NCI-H774 (cell line): ENCODE measurements around the gene SLCO1A2.
"Not testable (repeated sequence)": the region's sequence is repeated elsewhere in the genome, so short reads cannot be mapped to it uniquely, and the experiment has no call there.

Experiments used
- DNase-seq: peaks from one replicate; lab custom pipeline; 2025; lab: John Stamatoyannopoulos, UW

The SLCO1A2 gene

DNA sequence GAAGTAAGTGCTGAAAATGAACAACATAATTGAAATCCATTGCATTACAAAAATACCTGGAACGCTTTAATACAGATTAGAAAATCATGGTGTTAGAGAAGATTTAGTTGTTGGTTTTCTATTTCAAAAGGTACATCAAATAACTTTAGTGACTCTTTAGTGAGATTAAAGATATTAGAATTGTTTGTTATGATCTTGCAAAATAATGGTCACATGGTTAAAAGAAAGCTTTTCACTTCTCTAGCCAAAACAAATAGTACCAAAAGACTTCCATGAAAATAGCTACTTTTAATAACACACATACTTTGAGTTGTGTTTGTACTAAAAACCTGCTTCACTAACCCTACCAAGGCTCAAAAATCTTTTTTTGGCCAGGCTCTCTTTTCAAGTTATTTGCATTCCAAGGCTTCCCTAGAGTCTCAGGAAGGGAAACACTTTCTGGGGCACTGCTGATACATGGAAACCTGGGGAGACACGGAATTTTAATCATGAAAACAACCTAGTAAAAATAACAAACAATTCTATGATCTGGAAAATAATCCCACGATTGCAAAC lies at the start of gene SLCO1A2:
TSS of gene SLCO1A2 (minus strand) at position 147 of the 555 bp plus-strand sequence. CDS start 270 bp downstream, outside the sequence.
- DNase-seq = no peak

DNA sequence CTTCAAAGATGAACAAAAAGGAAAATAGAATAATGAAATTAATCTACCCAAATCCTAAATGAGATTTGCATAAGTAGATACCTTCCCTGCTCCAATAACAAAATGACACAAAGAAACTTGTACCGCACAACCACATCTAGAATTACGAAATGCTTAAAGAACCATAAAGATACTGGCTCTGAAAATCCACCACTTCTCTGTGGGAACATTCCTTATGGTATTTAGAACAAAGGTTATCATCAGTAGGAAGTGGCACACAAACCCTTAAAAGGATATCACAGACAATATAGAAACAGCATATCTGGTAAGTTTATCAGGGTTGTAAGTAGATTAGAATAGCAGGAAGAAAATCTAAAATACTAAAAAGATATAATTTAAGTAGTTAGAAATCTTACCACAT lies 49.5 kb upstream of the SLCO1A2 start:
- DNase-seq = no peak

DNA sequence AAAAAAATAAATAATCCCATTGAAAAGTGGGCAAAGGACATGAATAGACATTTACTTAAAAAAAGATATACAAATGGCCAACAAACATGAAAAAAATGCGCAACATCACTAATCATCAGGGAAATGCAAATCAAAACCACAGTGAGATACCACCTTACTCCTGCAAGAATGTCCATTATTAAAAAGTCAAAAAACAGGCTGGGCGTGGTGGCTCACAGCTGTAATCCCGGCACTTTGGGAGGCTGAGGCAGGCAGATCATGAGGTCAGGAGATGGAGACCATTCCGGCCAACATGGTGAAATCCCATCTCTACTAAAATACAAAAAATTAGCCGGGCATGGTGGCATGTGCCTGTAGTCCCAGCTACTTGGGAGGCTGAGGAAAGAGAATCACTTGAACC lies 46.6 kb upstream of the SLCO1A2 start:
- not testable (repeated sequence) for DNase-seq

GRCh38 chr12:21379218-21379617 lies 44.5 kb upstream of the SLCO1A2 start:
- no peak for DNase-seq

GRCh38 chr12:21372602-21373001 lies 37.9 kb upstream of the SLCO1A2 start, which contains the start of gene IAPP:
IAPP (plus strand) TSS chr12:21372902; CDS start chr12:21373352, 450 bp downstream.
- DNase-seq = no peak

- no peak for DNase-seq
These were observed 36.2 kb upstream of the SLCO1A2 start for GRCh38 chr12:21370845-21371449.

DNA sequence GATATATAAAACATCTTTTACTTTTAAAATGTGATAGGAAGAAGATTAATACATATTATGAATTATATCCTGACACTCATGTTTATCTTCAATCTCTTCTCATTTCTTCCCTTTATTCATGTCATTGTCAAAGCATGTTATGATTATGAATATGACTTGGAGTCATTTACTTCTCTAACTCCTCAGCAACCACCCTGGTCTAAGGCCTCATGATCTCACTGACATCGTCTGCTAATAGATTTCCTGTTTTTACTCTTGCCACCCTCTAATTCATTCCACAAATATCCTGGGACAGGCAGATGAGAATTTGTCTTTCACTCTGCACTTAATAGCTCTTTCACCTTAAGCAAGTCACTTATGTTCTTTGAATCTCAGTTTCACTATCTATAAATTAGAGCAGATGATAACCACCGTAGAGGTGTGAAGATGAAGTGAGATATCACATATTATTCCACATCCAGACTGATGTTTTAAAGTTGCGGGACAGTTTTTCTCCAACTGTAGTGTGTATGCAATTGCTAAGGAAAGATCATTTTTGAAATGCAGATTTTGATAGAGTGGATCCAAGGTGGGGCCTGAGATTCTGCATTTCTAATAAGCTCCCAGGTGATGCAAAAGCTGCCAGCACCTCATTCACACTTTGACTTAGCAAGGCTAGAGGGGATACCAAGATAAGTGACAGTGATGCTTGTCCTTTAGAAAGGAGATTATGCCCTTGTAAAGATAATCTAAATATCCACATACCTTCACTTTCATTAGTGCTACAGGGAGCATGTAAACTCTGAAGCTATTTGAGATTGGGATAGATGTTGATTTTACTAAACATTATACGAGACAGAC lies 34.6 kb upstream of the SLCO1A2 start:
- DNase-seq = no peak

GRCh38 chr12:21360632-21361031 lies 25.9 kb upstream of the SLCO1A2 start:
- DNase-seq = not testable (repeated sequence)

- no peak for DNase-seq
These were observed 19.9 kb upstream of the SLCO1A2 start for GRCh38 chr12:21354641-21355040.

DNA sequence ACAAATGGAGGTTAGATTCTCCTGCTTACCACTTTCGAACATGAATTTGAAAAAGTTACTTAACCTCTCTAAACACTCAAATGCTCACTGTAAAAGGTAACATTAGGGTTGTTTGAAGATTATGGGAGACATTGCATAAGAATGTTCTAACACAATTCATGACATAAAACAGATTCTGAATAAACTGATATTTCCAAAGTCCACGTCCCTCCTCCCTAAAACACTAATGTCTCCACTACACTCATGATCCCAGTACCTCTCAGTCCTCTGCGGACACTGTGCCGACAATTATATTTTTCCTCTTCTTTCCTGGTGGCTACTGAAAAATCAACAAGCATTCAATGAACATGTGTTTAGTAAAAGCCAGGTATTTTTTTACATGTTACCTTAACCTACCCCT lies 19.2 kb upstream of the SLCO1A2 start:
- DNase-seq = no peak

- DNase-seq = no peak
These were observed 18.8 kb upstream of the SLCO1A2 start for GRCh38 chr12:21353487-21353886.

DNA sequence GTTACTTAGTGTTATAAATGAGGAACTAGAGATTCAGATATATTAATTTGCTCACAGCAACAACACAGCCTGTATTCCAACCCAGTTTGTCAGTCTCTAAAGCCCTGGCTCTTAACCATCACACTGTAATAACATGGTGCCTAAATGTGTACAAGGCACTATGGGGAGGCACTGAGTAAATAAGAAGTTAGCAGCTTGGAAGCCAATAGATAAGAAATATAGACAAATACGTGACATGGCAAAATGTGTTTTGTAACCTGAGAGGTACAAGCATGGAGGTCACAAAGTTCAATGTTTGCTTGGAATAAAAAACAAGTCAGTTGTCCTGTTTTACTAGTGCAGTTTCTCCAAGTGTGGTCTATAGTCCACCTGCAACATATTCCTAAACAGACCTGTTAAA lies 16.3 kb upstream of the SLCO1A2 start:
- DNase-seq = peak; percentile 23

- no peak for DNase-seq
These were observed 12.0 kb upstream of the SLCO1A2 start for GRCh38 chr12:21346542-21347205.

- no peak for DNase-seq
These were observed 8.9 kb upstream of the SLCO1A2 start for GRCh38 chr12:21343636-21344035.

DNA sequence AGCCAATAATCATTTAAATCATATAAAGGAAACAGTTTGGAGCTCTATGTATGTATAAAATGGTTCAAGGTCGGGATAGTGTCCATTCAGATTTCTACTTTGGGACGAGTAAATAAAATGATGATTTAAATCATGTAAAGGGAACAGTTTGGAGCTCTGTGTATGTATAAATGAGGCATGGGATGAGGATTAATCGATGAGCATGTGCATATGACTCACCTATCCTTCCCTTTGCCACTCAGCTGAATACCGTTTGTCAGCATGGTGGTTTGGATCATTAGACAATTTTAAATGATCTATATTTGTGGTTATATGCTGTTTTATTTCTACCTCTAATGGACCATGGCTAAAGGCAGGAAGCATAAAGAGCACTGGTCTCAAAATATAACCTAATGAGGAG lies 7.1 kb upstream of the SLCO1A2 start:
- DNase-seq = no peak

DNA sequence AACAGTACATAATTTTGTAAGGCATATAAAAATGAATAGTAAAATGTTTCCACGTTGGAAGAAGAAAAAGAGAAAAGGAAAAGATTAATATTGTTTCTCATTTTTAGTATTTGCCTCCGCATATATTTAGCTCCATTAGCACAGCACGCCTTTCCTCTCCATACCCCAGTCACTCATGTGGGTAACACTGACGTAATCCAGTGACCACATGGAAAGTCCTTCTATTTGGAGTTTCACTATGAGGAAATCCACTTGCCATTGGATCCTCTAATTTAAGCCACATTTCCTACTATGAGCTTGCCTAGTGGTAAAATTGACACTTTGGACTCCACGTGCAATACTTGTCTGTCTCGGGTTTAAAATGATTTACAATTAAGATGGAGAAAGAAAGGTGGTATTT lies 5.7 kb upstream of the SLCO1A2 start:
- DNase-seq = no peak

DNA sequence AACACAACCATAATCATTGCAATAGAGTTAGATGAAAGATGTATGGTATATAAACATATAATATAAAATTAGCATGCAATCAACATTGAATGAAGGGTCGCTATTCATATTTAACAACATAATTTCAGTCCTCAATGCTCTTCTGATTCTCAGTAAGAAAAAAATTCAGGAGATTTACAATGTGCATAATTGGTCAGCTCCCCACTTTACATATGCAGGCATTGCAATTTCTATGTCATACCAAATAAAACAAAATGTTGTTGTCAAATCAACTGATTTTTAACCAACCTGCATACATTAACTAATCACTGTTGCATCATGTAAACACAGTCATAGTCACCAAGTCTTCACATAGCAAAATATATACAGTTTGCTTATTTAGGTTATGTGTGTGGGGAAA lies 5.2 kb upstream of the SLCO1A2 start:
- DNase-seq = no peak

DNA sequence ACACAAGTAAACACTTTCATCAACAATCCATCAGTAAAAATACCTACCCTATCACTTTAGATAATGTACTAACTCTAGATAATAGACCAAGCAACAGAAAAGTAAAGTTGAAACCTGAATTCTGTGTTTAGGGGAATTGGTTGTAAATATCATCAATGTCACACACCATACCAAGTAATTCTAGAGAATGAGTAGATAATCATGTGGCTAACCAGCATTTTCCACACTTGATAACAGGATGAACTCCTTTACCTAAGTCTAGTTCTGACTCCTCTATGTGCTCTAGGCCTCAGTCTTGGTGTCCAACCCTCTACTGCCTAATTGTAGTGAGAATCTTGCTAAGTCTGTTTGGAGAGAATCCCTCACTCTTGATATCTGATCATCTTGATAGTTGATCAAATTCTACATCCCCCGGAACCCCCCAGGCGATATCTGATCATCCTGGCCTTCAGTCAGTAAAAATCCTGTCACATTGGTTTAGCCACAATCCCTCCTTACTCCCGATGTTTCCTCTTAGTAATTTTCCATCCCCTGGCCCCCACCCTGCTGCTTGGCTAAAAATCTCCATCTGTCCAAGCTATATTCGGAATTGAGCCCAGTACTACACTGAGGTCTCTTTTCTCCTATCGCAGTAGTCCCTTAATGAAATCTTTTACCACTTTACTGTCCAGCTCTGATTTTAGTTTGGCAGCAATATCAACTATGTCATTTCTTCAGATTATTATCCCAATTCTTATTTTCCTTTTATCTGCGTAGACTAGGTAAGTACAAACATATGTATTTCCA lies 3.4 kb upstream of the SLCO1A2 start:
- DNase-seq = no peak

GRCh38 chr12:21337453-21337852 lies 2.7 kb upstream of the SLCO1A2 start:
- no peak for DNase-seq

DNA sequence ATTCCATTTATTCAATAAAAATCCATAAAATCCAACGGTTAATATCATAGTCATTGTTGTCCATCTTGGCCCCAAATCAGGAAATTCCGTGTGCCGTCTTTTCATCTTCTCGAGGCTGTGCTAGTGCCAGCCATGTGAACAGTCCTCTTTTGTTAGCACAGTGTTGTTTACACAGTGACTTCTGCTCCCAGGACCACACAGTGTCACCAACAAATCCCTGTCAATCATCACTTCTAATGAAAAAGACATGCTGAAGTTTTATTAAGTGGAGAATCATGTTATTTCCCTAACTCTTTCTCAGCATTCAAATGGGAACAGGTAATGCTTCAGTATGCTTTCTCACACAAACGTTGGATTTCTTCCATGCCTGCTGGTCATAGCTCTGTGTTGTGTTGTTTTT lies 1.9 kb upstream of the SLCO1A2 start:
- peak; percentile 7 for DNase-seq

DNA sequence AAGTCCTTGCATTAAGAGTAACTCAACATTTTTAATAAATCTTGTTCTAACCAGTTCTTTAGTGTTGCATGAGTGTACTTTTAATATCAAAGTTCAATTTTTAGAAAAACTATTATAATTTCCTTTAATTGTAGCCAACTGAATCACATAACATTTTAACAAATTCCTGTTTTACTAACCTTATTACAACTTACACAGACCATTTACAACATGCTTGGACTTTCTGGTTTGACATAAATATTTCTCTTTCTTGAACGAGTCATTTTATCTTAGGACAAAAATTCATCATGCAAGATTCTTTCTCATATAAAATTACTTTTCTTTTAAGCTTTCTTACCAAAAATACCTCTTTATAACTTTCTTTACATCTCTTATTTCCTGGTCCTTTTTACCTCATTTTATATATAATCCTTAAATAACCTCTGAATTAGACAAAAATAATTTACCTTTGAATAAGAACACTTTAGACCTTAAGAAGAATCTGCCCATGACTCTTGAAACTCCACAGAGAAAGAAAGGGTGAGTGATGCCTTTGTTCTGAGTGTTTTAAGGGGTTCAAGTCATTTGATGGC lies 3.9 kb downstream of the SLCO1A2 start:
- DNase-seq = no peak
